IgD-negative memory B cell (primary cell): ENCODE data around the gene C2CD4A. TPM values are rescaled to one million over a fixed set of nuclear protein-coding genes. Genes with fewer than 3 reads are reported as not detected.
A peak's percentile ranks its signal among the peaks of the same experiment; 100 is the strongest.
"Not testable (repeated sequence)": the region's sequence is repeated elsewhere in the genome, so short reads cannot be mapped to it uniquely, and the experiment has no call there.

Experiments
- H3K27ac Mint-ChIP-seq, 3 donors: one replicate each; pipeline ENCODE4 v1.8.0; 2020 to 2022; ENCODE audit warnings: mild to moderate bottlenecking in 3 of 3, mixed read lengths in 3 of 3, moderate library complexity in 1 of 3
- H3K27me3 Mint-ChIP-seq: one replicate; pipeline ENCODE4 v1.8.0; 2021; ENCODE audit warnings: mixed read lengths
- H3K36me3 Mint-ChIP-seq: one replicate; pipeline ENCODE4 v1.8.0; 2020; ENCODE audit warnings: mild to moderate bottlenecking, mixed read lengths
- H3K4me1 Mint-ChIP-seq, 3 donors: one replicate each; pipeline ENCODE4 v1.8.0; 2020 to 2022; ENCODE audit warnings: mixed read lengths in 3 of 3, mild to moderate bottlenecking in 1 of 3
- H3K4me3 Mint-ChIP-seq, 4 donors: one replicate each; pipeline ENCODE4 v1.8.0; 2020 to 2022; ENCODE audit warnings: mild to moderate bottlenecking in 4 of 4, mixed read lengths in 4 of 4, moderate library complexity in 3 of 4
- H3K9me3 Mint-ChIP-seq, 3 donors: one replicate each; pipeline ENCODE4 v1.8.0; 2020 to 2021; ENCODE audit warnings: mixed read lengths in 3 of 3, mild to moderate bottlenecking in 1 of 3
- polyA plus RNA-seq: library from polyadenylated mRNA; unstranded; fragments of 300-500 nt; fragmentation: Illumina TruSeq; gene quantifications from one replicate; pipeline ENCODE4 v1.2.3, GENCODE V29; 2021

Gene C2CD4A, protein sequence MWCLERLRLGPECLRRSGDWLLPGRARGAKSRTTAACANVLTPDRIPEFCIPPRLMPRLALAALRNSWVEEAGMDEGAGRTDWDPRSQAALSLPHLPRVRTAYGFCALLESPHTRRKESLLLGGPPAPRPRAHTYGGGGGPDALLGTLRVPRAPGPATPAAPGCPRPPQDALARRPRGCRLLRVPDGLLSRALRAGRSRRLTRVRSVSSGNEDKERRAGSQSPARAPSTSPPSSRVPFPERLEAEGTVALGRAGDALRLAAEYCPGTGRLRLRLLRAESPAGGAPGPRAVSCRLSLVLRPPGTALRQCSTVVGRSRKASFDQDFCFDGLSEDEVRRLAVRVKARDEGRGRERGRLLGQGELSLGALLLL
- not detected for polyA plus RNA-seq

DNA sequence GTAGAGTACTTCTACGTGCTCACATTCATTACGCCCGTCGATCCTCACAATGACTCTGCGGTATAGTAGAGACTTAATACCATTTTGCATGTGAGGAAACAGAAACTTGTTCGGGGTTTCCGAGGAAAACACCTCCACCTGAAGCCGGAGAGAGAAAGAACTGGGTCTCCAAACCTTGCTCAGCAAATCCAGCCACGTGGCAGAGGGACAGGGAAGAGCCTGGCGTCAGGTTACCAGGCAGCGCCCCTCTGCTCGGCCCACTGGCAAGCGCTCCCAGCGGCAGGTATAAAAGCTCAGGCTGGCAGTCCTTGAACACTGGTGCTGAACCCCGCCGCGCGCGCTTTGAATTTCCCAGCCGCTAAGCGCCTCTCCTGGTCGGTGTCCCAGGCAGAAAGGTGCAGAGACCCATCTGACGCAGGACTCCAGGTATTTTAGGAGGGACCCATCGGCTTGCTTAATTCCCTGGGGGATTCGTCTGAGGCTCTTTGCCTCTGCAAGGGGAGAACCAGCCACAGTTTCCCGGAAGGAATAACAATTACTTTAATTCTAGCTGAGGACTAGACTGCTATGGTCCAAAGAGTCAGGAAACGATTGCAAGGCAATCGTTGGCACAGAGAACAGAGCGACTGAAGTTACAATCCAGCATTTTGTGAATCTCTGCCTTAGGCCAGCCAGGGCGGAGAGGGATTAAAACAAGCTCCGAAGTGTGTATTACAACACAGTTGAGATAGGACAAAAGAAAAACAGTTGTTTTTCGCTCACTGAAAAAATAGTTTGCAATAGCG, at the start of gene C2CD4A:
C2CD4A (plus strand) TSS at position 315 of the 785 bp plus-strand sequence. CDS start 637 bp downstream, outside the sequence.
- H3K27me3 Mint-ChIP-seq = peaks cover 17% of the 10 kb centered on the region
- no peaks in the 10 kb centered on the region for H3K36me3 Mint-ChIP-seq
- H3K4me1 Mint-ChIP-seq = peaks cover 17 to 25% (median 20%) of the 10 kb centered on the region in 3 donors
- H3K4me3 Mint-ChIP-seq = peak within 1 kb of the TSS; percentile 84 to 94 (median 88)
- H3K27ac Mint-ChIP-seq = peak within 1 kb of the TSS in 2 of 3 donors; percentile 7 to 16
- no peaks in the 10 kb centered on the region for H3K9me3 Mint-ChIP-seq

DNA sequence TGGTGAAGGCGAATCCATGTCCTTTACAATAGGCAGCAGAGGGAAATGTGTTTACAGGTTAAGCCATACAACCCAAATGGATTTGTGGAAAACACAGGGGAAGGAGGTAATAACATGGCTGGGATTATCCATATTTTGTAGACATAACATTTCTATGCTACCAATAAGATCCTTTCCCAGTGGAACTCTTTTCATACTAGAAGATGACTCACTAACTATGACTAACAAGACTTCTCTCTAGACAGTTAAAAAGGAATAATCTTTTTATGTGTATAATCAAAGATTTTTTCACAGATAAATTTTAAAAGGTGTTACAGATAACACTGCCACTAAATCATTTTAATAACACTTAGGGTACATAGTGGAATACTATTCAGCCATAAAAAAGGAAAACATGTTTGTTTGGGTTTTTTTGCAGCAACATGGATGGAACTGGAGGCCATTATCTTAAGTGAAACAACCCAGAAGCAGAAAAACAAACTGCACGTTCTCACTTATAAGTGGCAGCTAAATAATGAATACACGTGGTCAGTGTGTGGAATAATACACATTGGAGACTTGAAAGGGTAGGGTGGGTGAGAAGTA, 46.1 kb upstream of the C2CD4A start:
- H3K9me3 Mint-ChIP-seq = peaks cover 2 to 3% (median 3%) of the 10 kb centered on the region in 3 donors
- no peak overlapping the region for H3K27ac Mint-ChIP-seq
- H3K4me1 Mint-ChIP-seq = peaks cover 0 to 6% (median 1%) of the 10 kb centered on the region in 3 donors
- H3K36me3 Mint-ChIP-seq = peaks cover 34% of the 10 kb centered on the region
- H3K27me3 Mint-ChIP-seq = no peaks in the 10 kb centered on the region
- no peak overlapping the region for H3K4me3 Mint-ChIP-seq

DNA sequence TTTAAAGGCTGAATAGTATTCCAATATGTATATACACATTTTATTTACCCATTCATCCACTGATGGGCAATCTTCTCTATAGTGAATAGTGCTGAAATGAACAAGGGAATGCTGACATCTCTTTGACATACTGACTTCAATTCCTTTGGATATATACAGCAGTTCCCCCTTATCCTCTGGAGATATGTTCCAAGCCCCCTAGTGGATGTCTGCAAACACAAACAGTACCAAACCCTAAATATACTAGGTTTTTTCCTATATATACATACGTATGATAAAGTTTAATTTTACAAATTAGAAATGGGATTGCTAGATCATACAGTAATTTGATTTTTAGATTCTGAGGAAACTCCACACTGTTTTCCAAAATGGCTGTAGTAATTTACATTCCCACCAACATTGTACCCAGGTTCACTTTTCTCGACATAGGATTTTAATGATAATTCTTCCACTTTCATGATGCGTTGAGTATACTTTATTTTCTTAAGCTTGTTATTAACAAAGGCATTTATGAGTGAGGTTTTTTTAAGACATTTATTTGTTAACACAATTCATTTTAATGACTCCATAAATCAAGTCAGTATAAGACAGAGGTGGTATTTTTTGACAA, 44.7 kb upstream of the C2CD4A start:
- Mint-ChIP-seq H3K4me1 (peaks cover 0 to 11% (median 2%) of the 10 kb centered on the region in 3 donors), H3K4me3 (no peak overlapping the region), H3K9me3 (peaks cover 0 to 3% (median 0%) of the 10 kb centered on the region in 3 donors), H3K27me3 (no peaks in the 10 kb centered on the region), H3K36me3 (peaks cover 36% of the 10 kb centered on the region), H3K27ac (no peak overlapping the region)

DNA sequence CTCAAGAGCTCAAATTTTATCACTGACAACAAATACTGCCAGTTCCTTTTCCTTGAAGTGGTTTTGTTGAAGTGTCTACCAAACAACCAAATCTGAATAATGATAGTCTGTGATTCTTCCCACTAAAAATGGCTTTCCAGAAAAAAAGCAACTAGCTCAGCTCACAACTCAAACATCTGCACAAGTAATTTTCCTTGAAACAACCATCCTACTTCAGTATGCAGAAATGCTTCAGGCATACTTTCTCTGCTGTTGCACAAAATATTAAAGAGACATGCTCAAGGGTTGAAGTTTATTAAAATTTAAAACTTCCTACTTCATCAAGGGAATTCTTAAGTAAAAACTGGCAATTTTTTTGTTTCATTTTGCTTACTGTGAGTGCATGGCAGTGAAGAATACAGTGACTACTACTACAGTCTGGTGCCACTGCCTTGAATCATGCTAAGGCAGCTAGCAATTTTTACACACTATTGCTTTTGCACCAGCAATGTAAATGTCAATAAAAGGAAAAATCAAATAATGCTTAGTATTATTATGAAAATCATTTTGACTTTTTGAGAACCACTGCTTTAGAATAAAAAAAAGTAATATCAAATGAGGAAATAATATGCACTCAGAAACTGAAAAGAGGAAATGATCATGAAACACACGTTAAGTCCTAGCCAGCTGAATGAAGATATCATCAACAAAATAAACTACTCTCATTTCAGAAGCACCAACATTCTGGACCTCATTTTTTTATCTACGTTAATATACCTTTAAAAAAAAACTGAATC, 40.1 kb upstream of the C2CD4A start:
- Mint-ChIP-seq H3K9me3 (no peaks in the 10 kb centered on the region), H3K4me3 (peak overlapping the region in 1 of 4 donors; percentile 79), H3K36me3 (peaks cover 19% of the 10 kb centered on the region), H3K27ac (peak overlapping the region; percentile 39 to 59 (median 44)), H3K27me3 (no peaks in the 10 kb centered on the region), H3K4me1 (peaks cover 8 to 24% (median 22%) of the 10 kb centered on the region in 3 donors)

DNA sequence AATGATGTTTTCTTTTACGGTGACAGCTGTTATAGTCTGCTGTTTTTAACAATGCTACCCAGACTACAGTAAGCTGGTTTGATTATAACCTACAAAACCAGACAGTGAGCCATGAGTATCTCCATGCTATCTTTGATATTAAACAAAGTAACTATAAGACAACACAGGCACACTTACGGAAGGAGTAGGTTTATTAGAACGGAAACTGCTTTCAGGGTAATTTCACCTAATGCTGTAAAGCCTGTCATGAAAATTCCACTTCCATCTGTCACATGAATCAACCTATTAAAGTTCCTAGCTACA, 39.6 kb upstream of the C2CD4A start:
- H3K36me3 Mint-ChIP-seq = peaks cover 15% of the 10 kb centered on the region
- peak overlapping the region in 2 of 4 donors; percentile 30 to 79 for H3K4me3 Mint-ChIP-seq
- H3K9me3 Mint-ChIP-seq = no peaks in the 10 kb centered on the region
- peak overlapping the region in 2 of 3 donors; percentile 39 to 44 for H3K27ac Mint-ChIP-seq
- H3K27me3 Mint-ChIP-seq = no peaks in the 10 kb centered on the region
- H3K4me1 Mint-ChIP-seq = peaks cover 8 to 24% (median 22%) of the 10 kb centered on the region in 3 donors

DNA sequence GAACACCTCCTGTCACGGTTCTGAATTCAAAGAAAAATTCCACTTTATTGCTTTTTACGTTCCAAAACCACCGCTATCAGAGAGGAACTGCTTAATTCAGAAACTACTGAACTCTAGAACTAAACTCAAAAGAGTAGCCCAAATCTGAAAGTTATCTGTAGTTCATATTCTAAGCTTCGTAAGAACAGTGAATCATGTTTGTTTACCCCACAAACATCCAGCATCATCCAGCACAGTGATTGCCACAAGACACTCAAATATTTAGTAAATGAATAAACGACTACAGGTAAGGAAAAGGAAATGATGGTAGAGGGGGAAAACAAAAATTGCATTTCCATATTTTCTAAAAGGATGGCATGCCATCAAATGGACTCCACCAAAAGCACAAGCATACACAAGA, 38.9 kb upstream of the C2CD4A start:
- peaks cover 13% of the 10 kb centered on the region for H3K36me3 Mint-ChIP-seq
- no peak overlapping the region for H3K4me3 Mint-ChIP-seq
- H3K27me3 Mint-ChIP-seq = no peaks in the 10 kb centered on the region
- H3K4me1 Mint-ChIP-seq = peaks cover 8 to 25% (median 24%) of the 10 kb centered on the region in 3 donors
- no peak overlapping the region for H3K27ac Mint-ChIP-seq
- no peaks in the 10 kb centered on the region for H3K9me3 Mint-ChIP-seq

DNA sequence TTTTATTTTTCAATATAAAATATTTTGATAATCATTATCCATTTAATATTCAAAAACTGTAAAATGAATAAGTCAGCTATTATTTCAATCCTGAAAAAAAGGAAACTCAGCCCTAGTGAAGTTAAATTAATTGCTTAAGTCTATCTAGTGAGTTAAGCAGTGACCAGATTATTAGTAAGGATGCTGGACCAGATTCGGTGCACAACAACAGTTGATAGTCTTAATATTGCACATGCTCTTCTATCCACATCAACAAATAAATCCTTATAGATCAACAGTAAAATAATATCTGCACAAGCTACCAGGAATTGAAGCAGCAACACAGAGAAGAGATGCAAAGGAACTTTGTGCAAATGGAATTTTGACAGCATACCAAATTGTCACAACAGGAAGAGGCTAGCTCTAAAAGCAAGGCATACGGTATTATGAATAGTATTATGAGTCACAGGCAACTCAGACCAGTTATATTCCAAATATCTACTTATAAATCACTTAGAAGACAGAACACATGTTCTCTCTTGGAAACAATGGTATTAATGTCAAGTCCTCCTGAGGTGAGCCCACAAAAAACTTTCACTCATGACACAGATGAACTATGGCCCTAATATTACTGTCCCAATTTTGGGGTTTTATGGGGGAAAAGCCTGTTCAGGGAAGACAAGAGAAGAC, 31.4 kb upstream of the C2CD4A start:
- Mint-ChIP-seq H3K36me3 (peaks cover 10% of the 10 kb centered on the region), H3K4me3 (no peak overlapping the region), H3K27ac (peak overlapping the region in 1 of 3 donors; percentile 48), H3K9me3 (peaks cover 0 to 6% (median 0%) of the 10 kb centered on the region in 3 donors), H3K4me1 (peaks cover 4 to 13% (median 12%) of the 10 kb centered on the region in 3 donors), H3K27me3 (no peaks in the 10 kb centered on the region)

DNA sequence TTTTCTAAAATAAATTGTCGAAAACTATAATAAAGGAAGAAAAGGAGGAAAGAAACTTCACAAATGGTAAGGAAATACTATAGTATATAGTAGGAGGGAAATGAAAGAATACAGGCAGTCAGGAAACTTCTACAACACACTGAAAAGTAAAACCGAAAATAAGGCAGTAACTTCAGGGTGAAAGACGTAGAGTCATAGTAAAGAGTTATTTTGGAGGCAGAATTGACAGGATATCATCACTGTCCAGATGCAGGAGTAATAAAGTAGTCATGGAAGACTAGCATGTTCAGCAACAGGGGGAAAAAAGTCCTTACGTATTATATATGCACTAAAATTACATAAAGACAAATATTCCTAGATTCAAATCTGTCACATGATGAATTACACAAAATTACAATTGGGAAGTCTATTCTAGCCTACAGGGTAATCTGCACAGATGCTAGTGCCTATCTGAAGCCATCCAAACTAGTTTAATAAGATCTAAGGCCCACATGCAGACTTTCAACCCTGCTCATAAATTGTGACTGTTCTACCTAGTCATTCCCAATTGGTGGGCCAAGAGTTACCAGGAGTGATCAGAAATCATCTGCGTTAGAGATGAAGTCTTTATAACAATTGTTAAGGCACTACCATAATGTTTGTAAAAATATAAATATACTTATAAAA, 20.6 kb upstream of the C2CD4A start:
- Mint-ChIP-seq H3K27me3 (no peaks in the 10 kb centered on the region), H3K36me3 (peaks cover 2% of the 10 kb centered on the region), H3K4me1 (peaks cover 24 to 35% (median 29%) of the 10 kb centered on the region in 3 donors), H3K27ac (peak overlapping the region in 1 of 3 donors; percentile 0), H3K4me3 (peak overlapping the region in 2 of 4 donors; percentile 3 to 33), H3K9me3 (peaks cover 0 to 2% (median 0%) of the 10 kb centered on the region in 3 donors)

DNA sequence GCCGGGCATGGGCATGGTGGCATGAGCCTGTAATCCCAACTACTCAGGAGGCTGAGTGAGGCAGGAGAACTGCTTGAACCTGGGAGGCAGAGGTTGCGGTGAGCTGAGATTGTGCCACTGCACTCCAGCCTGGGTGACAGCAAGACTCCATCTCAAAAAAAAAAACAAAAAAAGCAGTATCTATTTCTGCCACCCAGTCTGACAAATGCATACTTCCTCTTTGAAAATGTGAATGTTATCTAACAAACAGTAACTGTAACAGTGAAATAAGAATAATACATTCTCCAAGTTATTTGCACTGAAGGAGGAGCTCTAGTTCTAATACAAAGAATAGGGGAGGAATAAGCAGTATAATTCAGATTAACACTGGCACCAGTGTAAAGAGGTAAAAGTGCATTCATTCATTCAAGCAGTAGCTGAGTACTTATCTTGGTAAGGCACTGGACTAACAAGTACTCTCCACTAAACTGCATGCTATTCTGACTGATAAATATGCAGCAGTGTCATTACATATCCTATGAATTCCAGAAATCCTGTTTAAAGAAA, 19.4 kb upstream of the C2CD4A start:
- peak overlapping the region in 3 of 4 donors; percentile 60 to 62 (median 60) for H3K4me3 Mint-ChIP-seq
- peaks cover 29 to 42% (median 33%) of the 10 kb centered on the region in 3 donors for H3K4me1 Mint-ChIP-seq
- H3K9me3 Mint-ChIP-seq = peaks cover 0 to 2% (median 0%) of the 10 kb centered on the region in 3 donors
- no peaks in the 10 kb centered on the region for H3K27me3 Mint-ChIP-seq
- H3K36me3 Mint-ChIP-seq = peaks cover 2% of the 10 kb centered on the region
- peak overlapping the region in 2 of 3 donors; percentile 33 to 65 for H3K27ac Mint-ChIP-seq

DNA sequence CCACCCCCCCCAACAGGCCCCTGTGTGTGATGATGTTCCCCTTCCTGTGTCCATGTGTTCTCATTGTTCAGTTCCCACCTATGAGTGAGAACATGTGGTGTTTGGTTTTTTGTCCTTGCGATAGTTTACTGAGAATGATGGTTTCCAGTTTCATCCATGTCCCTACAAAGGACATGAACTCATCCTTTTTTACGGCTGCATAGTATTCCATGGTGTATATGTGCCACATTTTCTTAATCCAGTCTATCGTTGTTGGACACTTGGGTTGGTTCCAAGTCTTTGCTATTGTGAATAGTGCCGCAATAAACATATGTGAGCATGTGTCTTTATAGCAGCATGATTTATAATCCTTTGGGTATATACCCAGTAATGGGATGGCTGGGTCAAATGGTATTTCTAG, 18.5 kb upstream of the C2CD4A start:
- H3K4me1 Mint-ChIP-seq = peaks cover 31 to 48% (median 38%) of the 10 kb centered on the region in 3 donors
- not testable (repeated sequence) for H3K27ac Mint-ChIP-seq, H3K4me3 Mint-ChIP-seq, H3K27me3 Mint-ChIP-seq, H3K36me3 Mint-ChIP-seq, H3K9me3 Mint-ChIP-seq

DNA sequence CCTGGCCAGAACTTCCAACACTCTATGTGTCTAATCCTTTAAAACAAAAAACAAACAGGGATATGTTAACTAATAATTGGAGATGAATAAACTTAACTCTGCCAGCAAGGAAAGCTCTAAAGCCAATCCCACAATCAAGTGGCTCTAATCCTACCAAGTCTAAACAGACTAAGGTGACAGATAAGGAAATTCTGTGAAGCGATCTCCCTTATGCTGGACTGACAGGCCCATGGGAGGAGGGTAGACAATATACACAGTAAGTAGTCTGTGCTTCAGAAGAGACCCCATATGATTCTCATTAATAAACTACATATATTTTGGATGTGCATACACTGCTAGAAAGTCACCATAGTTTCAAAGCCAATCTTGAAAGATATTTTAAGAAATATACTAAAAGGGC, 16.7 kb upstream of the C2CD4A start:
- peak overlapping the region in 1 of 3 donors; percentile 13 for H3K27ac Mint-ChIP-seq
- H3K4me1 Mint-ChIP-seq = peaks cover 40 to 58% (median 51%) of the 10 kb centered on the region in 3 donors
- H3K4me3 Mint-ChIP-seq = peak overlapping the region in 1 of 4 donors; percentile 66
- peaks cover 0 to 2% (median 0%) of the 10 kb centered on the region in 3 donors for H3K9me3 Mint-ChIP-seq
- peaks cover 2% of the 10 kb centered on the region for H3K36me3 Mint-ChIP-seq
- H3K27me3 Mint-ChIP-seq = no peaks in the 10 kb centered on the region

DNA sequence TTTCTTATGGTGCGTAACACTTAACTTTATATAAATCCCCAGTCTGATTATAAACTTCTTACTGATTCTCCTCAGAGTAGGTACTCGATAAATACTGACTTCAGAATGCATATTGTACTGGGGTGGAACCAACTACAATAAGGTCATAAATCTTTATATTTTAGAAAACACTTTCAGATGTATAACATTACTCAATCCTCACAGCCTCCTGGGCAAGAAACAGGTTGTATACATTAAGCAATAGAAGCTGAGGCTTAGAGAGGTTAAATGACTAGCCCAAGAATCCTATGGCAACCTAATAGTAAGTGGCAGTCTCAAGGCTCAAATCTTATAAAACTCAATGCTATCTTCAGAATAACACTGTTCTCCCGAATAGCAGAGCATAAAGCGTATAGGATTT, 15.6 kb upstream of the C2CD4A start:
- H3K36me3 Mint-ChIP-seq = peaks cover 2% of the 10 kb centered on the region
- no peaks in the 10 kb centered on the region for H3K27me3 Mint-ChIP-seq
- no peak overlapping the region for H3K27ac Mint-ChIP-seq
- H3K9me3 Mint-ChIP-seq = peaks cover 0 to 2% (median 0%) of the 10 kb centered on the region in 3 donors
- H3K4me3 Mint-ChIP-seq = no peak overlapping the region
- H3K4me1 Mint-ChIP-seq = peaks cover 38 to 51% (median 47%) of the 10 kb centered on the region in 3 donors

DNA sequence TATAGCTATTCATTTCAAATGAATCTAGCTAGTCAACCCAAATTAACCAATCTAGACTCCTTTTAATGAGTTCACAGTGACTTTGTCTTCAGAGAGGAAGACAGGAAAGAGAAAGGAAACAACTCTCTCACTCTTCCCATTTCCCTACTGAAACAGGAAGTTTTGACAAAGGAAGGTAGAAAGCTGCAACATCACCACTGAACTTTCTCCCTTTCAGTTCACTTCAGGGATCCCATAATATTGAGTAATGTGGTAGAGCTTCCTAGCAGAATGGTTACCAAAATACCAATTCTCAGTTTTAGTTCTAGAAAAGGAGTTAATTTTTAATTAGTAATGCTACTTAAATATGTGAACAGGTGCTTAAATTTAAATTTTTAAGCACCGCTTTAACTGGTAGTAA, 14.1 kb upstream of the C2CD4A start:
- Mint-ChIP-seq H3K27ac (peak overlapping the region in 2 of 3 donors; percentile 2 to 16), H3K36me3 (peaks cover 4% of the 10 kb centered on the region), H3K4me3 (peak overlapping the region in 2 of 4 donors; percentile 8 to 9), H3K4me1 (peaks cover 34 to 41% (median 38%) of the 10 kb centered on the region in 3 donors), H3K9me3 (peaks cover 0 to 2% (median 0%) of the 10 kb centered on the region in 3 donors), H3K27me3 (no peaks in the 10 kb centered on the region)
